ENCODE data around the gene MAZ.
"Not testable (repeated sequence)": the region's sequence is repeated elsewhere in the genome, so short reads cannot be mapped to it uniquely, and the experiment has no call there.

MAZ gene

DNA sequence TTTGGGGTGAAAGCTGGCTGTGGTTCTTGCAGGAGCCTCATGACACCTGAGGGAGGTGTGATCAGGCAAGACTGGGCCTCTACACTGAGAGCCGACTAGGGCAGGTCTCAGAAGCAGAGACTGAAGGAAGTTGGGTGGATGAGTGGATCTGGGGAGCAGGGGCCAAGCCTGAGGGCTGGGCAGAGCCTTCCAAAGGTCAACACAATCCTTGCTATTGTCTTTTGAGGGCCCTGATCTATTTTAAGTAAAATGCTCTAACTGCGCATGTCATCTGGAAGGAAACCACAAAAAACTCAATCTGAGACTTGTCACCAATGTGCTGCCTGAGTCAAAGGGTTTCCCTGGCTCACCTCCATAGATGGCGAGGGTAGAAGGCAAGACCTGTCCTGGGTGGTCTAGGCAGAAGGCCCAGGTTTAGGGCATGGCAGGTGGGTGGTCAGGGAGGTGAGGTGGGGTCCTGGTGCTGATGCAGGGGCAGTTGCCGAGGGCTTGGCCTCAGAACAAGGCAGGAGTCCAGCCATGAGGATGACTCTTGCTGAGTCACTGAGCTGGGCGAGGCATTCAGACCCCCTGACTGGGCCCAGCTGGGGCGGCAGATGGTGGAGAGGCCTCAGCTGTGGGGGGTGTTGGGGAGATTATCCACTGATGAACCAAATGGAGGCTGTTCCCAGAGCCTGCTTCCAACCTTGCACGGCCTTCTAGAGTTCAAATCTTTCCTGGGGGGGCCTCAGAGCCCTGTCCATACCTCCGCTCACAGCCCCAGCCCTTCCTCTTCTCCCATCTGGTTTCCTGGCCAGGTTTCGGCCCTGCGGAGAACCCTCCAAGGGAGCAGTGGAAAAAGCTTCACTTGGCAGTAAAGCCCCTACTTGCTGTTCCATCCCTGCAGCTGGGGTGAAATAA lies 19.1 kb downstream of the MAZ start:
- no peak for DNase-seq (ENCODE audit: low read depth)

DNA sequence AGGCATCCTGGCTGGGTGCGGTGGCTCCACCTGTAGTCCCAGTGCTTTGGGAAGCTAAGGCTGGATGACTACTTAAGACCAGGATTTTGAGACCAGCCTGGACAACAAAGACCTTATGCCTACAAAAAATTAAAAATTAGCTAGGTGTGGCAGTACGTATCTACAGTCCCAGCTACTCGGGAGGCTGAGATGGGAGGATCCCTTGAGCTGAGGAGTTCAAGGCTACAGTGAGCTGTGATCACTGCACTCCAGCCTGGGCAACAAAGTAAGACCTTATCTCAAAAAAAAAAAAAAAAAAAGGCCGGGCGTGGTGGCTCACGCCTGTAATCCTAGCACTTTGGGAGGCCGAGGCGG lies 20.0 kb downstream of the MAZ start:
- DNase-seq (ENCODE audit: low read depth), result no peak

DNA sequence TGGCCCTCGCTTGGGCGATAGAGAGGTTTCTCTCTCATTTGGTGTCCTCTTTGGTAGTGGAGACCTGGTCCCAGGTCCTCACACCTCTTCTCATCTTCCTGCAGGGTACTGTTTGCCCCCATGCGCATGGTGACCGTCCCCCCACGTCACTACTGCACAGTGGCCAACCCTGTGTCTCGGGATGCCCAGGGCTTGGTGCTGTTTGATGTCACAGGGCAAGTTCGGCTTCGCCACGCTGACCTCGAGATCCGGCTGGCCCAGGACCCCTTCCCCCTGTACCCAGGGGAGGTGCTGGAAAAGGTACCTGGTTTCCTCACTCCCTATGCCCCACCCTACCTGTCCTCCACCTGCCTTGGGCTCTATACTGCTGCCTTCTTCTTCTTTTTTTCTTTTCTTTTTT lies 24.4 kb downstream of the MAZ start:
- no peak for DNase-seq (ENCODE audit: low read depth)

DNA sequence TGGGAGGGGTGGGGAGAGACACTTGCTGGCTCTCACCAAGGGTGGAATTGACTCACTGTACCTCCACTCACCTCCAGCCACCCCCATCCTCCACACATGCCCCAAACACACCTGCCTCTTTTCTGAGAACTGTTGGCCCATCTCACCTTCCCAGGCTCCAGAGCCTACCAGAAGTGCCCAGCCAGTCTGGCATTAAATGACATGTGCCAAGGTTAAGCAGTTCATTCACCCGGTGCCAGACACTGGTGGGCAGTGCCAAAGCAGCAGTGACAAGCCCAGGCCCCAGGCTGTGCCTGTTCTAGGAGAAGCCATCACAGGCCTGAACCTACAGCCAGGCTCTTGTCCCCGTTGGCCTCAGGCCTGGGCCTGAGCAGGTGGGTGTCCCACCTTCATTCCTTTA lies 25.2 kb downstream of the MAZ start:
- DNase-seq (ENCODE audit: low read depth), result no peak

DNA sequence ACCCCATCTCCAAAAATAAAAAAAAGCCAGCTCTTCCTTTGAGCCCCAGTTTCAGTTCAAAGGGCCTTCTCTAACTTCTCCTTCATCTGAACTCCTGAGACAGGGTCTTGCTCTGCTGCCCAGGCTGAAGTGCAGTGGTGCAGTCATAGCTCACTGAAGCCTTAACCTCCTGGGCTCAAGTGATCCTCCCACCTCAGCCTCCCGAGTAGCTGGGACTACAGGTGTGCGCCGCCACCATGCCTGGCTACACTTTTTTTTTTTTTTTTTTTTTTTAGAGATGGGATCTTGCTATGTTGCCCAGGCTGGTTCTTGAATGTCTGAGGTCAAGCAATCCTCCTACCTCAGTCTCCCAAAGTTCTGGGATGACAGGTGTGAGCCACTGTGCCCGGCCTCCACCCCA lies 26.9 kb downstream of the MAZ start:
- not testable (repeated sequence) for DNase-seq (ENCODE audit: low read depth)

DNA sequence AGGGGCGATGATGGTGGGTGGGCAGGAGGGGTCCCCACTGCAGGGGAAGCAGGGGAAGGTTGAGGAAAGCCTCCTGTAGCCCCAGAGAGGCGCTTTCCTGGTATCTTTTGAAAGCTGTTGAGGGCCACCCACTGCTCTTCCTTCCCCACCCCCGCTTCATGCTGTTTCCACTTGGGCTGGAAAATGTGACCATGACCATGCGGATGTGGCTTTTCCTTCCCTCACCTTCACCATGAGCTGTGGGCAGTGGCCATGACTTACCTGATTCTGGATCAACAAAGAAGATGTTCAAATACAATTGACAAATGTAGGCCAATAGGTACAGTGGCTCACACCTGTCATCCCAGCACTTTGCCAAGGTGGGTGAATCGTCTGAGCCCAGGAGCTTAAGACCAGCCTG lies 27.8 kb downstream of the MAZ start:
- DNase-seq (ENCODE audit: low read depth), result no peak

DNA sequence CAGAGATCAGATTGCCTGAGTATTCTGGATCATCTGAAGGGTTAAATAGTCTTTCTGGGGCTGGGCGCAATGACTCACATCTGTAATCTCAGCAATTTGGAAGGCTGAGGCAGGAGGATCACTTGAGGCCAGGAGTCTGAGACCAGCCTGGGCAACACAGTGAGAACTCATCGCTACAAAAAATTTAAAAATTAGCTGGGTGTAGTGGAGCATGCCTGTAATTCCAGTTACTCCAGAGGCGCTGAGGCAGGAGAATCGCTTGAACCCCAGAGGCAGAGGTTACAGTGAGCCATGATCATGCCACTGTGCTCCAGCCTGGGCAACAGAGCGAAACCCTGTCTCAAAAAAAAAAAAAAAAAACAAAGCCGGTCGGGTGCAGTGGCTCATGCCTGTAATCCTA lies 29.6 kb downstream of the MAZ start:
- DNase-seq (ENCODE audit: low read depth), result no peak

DNA sequence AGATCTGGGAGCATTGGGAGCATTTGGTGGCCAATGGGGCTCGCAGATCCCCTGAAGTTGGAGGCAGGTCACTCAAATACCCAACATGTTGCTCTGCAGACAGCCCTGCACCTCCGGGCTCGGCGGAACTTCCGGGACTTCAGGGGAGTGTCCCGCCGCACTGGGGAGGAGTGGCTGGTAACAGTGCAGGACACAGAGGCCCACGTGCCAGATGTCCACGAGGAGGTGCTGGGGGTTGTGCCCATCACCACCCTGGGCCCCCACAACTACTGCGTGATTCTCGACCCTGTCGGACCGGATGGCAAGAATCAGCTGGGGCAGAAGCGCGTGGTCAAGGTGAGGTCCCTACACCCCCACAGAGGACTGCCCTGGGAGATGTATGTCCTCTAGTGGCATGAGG lies 30.3 kb downstream of the MAZ start:
- DNase-seq (ENCODE audit: low read depth), result no peak

DNA sequence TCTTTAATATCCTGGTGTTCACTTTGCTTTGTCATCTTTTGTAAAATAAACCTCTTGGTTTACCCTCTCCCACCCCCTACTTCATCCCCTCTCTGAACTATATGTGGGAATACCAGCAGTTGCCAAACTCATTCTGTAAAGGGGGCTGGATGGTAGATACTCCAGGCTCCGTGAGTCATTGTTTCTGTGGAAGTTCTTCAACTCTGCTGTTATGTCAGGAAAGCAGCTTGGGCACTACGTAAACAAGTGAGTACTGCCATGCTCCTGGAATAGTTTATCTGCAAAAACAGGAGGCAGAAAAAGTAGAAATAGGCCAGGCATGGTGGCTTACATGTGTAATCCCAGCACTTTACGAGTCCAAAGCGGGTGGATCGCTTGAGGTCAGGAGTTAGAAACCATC lies 31.5 kb downstream of the MAZ start:
- DNase-seq (ENCODE audit: low read depth), result no peak

DNA sequence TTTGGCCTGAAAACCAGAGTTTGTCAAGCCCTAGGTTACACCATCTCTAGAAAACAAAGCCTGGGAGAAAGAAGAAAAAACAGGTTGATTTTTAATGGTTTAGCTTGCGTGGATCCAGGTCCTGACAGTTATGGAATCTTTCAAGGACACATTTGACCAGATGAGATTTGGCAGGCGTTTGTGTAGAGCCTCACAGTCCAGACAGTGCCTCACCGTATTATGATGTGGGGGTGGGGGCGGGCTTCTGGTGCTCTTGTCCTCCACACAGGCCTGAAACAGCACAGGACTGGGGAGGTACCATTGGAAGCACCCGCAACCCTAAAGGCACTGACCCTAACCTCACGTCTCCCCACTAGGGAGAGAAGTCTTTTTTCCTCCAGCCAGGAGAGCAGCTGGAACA lies 33.5 kb downstream of the MAZ start:
- DNase-seq (ENCODE audit: low read depth), result no peak

DNA sequence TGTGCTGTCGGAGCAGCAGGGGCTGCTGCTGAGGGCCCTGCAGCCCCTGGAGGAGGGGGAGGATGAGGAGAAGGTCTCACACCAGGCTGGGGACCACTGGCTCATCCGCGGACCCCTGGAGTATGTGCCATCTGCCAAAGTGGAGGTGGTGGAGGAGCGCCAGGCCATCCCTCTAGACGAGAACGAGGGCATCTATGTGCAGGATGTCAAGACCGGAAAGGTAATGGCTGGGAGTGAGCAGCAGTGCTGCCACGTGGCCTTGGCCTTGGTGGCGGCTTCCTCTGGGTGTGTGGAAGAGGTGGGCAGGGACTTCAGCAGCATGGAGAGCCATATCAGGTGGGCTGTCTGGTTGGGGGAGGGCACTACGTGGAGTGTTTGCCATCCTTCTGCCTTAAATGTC lies 33.9 kb downstream of the MAZ start:
- DNase-seq (ENCODE audit: low read depth), result no peak

DNA sequence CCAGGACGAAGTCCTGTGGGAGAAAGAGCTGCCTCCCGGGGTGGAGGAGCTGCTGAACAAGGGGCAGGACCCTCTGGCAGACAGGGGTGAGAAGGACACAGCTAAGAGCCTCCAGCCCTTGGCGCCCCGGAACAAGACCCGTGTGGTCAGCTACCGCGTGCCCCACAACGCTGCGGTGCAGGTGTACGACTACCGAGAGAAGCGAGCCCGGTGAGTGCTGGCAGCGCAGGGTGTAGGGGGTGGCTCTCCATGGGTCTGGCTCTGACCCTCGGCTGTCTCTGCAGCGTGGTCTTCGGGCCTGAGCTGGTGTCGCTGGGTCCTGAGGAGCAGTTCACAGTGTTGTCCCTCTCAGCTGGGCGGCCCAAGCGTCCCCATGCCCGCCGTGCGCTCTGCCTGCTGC lies 35.3 kb downstream of the MAZ start:
- no peak for DNase-seq (ENCODE audit: low read depth)

DNA sequence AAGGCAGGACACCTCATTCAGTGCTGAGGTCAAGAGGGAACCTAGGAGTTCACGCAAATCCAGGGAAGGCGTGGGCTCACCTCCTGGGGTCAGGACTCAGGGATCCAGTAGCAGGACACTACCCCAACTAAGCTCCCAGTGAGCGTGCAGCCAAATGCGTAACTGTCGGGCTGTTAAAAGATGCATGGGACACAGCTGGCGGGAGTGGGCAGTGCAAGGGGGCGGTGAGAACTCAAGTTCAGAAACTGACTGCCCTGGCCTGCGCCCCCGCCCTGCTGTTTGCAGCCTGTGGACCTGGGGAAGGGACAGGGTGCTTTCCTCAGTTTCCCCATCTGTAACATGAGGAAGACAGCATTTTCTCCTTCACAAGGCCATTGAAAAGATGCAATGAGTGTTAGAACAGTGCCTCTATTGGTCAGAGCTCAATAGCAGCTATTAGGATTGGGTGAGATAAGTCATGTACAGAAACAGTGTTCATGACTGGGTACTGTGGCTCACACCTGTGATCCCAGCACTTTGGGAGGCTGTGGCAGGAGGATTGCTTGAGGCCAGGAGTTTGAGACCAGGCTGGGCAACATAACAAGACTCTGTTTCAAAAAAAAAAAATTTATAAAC lies 36.5 kb downstream of the MAZ start:
- no peak for DNase-seq (ENCODE audit: low read depth)

DNA sequence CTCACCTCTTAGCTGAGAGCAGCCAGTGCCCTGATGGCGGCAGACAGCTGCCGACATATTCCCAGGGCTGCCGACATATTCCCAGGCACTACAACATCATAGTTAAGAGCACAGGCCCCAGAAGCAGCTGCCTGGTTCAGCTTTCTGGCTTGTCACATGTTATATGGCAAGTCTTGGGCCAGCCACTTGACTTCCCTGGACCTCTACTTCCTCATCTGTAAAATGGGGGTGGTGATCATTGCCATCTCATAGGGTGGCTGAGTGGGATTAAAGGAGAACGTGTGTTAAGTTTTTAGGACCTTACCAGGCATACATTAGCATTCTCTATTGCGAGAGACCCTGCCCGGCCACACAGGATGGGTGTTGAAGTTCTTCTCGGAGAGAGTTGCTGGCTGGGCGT lies 37.6 kb downstream of the MAZ start:
- DNase-seq (ENCODE audit: low read depth), result no peak

DNA sequence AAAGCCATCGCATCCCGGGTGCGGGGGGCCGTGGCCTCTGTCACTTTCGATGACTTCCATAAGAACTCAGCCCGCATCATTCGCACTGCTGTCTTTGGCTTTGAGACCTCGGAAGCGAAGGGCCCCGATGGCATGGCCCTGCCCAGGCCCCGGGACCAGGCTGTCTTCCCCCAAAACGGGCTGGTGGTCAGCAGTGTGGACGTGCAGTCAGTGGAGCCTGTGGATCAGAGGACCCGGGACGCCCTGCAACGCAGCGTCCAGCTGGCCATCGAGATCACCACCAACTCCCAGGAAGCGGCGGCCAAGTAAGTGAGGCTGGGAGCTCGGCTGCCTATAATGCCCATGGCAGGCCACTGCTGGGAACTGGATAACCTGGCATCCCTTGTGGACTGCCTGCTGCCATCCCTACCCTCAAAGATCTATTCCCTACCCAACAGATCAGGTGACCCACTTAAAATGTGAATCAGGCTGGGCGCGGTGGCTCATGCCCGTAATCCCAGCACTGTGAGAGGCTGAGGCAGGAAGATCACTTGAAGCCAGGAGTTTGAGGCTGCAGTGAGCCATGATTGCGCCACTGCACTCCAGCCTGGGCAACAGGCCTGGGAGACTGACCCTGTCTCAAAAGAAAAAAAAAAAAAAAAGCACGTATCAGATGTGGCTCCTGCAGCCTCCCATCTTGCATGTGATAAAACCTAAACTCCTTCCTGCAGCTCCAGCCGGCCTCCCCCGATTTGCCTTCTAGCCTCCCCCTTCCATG lies 38.4 kb downstream of the MAZ start:
- no peak for DNase-seq (ENCODE audit: low read depth)

DNA sequence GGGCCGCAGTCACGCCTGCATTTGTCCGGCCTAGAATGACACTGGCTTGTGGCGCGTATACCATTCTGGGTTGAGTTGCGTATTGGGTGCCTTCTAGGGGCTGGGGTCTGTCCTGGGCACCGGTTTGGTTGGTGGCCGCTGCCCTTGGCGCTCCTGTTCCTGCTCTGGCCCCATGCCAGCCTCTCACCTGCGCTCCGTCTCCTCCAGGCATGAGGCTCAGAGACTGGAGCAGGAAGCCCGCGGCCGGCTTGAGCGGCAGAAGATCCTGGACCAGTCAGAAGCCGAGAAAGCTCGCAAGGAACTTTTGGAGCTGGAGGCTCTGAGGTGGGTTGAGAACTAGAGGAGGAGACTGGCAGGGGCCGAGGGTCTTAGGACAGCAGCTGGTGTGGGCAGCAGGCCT lies 39.3 kb downstream of the MAZ start:
- no peak for DNase-seq (ENCODE audit: low read depth)

DNA sequence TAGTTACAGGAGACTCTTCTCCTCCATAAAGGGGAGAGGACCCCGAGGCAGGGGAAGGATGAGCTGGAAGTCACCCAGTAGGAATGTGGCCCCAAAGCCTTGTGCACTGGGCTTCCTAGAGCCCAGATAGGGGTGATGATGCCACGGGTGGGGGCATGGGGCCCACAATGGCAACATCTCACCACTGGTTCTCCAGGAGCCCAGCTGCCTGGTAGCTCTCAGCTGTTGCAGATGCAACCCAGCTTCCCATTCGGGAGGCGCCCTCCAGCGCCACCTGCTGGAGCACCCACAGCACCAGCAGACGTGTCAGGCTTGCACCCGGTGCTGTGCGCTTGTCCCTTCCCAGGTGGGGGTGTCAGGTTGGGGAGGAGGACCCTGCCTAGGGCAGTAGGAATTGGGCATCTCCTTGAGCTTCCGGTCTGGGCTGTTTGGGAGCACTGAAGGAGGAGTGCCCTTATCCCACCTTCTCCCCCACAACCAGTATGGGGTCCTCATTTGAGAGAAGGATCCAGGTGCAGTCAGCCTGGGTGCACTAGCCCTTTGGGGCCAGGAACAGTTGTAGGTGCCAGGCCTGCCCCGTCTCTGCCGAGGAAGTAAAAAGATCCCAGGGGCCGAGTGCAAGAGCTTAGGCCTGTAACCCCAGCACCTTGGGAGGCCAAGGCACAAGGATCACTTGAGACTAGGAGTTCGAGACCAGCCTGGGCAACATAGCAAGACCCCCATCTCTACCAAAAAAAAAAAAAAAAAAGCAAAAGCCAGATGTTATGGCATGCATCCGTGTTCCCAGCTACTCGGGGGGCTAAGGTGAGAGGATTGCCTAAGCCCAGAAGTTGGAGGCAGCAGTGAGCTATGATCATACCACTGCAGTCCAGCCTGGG lies 42.3 kb downstream of the MAZ start:
- DNase-seq (ENCODE audit: low read depth), result peak; percentile 74

DNA sequence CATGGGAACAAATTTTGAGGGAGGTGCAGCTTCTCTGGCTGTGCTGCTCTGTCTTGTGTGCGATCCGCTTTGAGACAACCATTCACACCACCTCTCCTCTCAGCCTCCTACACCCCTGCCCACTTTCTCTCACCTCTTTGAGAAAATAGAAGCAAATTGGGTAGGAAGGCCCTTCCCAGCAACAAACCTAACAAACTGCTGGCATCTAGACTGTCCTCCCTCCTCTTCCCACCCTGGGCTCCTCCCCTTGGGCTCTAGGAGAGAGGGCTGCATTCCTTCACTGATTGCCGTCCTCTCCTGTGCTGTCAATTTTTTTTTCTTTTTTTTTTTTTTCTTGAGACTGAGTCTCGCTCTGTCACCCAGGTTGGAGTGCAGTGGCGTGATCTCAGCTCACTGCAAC lies 43.2 kb downstream of the MAZ start:
- no peak for DNase-seq (ENCODE audit: low read depth)

DNA sequence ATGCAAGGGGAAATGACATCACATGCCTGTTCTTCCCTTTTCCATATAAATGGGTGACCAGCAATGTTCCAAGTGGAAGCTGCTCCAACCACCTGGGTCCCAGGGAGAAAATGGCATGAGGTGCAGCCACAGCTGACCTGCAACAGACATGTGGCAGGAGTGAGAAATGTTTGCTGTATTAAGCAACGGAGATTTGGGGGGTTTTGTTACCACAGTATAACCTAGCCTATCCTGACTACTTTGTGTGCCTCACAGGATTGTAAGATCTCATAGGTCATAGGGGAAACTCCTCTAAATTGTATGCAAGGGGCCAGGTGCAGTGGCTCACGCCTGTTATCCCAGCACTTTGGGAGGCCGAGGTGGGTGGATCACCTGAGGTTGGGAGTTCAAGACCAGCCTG lies 44.7 kb downstream of the MAZ start:
- no peak for DNase-seq (ENCODE audit: low read depth)

DNA sequence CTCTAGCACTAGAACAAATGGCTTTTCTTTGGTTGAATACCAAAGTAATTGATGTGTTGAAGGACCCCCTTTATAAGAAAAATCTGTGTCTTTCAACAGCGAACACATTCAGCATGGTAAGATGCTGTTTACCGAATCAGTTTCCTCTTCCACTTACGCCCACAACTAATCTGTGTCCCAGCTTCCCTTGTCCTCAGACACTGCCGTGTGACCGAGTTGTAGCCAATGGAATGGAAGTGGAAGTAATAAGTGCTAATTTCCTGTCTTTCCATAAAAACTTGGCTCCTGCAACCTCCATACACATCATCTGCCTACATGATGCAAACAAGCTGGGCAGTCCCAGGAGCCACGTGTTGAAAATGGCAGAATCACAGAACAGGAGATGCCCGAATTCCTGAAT lies 46.3 kb downstream of the MAZ start:
- no peak for DNase-seq (ENCODE audit: low read depth)

DNA sequence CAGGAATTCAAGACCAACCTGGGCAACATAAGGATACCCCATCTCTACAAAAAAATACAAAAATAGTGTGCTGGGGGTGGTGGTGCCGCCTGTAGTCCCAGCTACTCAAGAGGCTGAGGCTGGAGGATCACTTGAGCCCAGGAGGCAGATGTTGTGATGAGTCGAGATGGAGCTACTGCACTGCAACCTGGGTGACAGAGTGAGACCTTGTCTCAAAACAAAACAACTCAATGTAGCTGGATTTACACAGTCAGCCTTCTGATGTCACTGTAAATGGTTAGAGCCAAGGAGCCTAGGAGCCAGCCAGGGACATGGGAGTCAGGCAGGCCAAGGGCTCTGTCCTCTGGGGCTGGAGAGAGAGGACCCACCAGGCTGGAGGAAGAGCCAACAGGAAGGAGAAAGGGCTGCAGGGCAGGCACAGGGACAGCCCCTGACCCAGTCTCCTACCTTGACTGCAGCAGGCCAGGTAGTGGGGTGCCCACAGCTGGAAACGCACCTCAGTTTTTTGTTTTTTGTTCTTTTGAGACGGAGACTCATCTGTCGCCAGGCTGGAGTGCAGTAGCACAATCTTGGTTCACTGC lies 48.3 kb downstream of the MAZ start:
- no peak for DNase-seq (ENCODE audit: low read depth)
